ENCODE results near the gene BEND3. TPM values are rescaled to one million over a fixed set of nuclear protein-coding genes. Genes with fewer than 3 reads are reported as not detected.

Gene BEND3
- polyA plus RNA-seq, 1 donor from 2014 or later: 5.7 TPM

DNA sequence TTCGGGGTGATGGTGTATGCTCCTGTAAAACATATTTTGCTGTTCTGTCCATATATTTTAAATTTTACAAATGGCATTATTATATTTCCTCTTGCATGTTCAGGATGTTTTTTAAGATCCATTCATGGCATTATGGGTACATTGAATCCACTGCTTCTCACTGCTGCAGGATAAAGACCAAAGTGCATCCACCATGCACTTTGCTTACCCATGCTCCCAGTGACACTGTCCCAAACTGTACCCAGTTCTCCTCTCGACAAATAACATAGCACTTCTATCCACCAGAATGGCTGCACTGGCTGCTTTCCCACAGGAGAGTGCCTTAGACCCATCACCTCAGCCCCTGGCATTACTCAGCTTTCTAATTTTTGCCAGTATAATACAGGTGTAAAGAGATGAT lies 57.6 kb downstream of the BEND3 start:
- Histone ChIP-seq H2AFZ (ENCODE audit: low read depth, low read length) (no peak overlapping the region), H3F3A (ENCODE audit: insufficient read depth, low read length, poor library complexity, severe bottlenecking) (no peaks in the 10 kb centered on the region), H3K9me3 (ENCODE audit: low read length) (no peaks in the 10 kb centered on the region), H3K4me3 (ENCODE audit: low read length) (no peak overlapping the region), H4K20me1 (ENCODE audit: insufficient read depth) (no peaks in the 10 kb centered on the region), H3K27me3 (ENCODE audit: insufficient read depth, low read depth, low read length) (no peaks in the 10 kb centered on the region), H3K9me2 (ENCODE audit: insufficient read depth, low read length) (no peaks in the 10 kb centered on the region), H3K79me2 (replicated peaks; ENCODE audit: insufficient read depth, low read length) (no peaks in the 10 kb centered on the region), H3K27ac (ENCODE audit: low read length) (no peak overlapping the region), H3K9ac (ENCODE audit: low read length) (no peak overlapping the region), H3K4me2 (ENCODE audit: low read length) (no peak overlapping the region), H3K36me3 (ENCODE audit: insufficient read depth, low read length) (no peaks in the 10 kb centered on the region)
- TF ChIP-seq, protein P1, sequence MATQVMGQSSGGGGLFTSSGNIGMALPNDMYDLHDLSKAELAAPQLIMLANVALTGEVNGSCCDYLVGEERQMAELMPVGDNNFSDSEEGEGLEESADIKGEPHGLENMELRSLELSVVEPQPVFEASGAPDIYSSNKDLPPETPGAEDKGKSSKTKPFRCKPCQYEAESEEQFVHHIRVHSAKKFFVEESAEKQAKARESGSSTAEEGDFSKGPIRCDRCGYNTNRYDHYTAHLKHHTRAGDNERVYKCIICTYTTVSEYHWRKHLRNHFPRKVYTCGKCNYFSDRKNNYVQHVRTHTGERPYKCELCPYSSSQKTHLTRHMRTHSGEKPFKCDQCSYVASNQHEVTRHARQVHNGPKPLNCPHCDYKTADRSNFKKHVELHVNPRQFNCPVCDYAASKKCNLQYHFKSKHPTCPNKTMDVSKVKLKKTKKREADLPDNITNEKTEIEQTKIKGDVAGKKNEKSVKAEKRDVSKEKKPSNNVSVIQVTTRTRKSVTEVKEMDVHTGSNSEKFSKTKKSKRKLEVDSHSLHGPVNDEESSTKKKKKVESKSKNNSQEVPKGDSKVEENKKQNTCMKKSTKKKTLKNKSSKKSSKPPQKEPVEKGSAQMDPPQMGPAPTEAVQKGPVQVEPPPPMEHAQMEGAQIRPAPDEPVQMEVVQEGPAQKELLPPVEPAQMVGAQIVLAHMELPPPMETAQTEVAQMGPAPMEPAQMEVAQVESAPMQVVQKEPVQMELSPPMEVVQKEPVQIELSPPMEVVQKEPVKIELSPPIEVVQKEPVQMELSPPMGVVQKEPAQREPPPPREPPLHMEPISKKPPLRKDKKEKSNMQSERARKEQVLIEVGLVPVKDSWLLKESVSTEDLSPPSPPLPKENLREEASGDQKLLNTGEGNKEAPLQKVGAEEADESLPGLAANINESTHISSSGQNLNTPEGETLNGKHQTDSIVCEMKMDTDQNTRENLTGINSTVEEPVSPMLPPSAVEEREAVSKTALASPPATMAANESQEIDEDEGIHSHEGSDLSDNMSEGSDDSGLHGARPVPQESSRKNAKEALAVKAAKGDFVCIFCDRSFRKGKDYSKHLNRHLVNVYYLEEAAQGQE (IDR thresholded peaks at IDR 0.05; ENCODE audit: borderline replicate concordance): no peak
- TF ChIP-seq TAF1 (IDR thresholded peaks at IDR 0.05; ENCODE audit: low read depth): no peak
- TF ChIP-seq EP300 (conservative IDR thresholded peaks at IDR 0.05; ENCODE audit: poor library complexity, severe bottlenecking): no peak
- TF ChIP-seq EZH2 (IDR thresholded peaks at IDR 0.05; ENCODE audit: borderline replicate concordance, insufficient read depth, low read length, poor library complexity, severe bottlenecking): no peak

DNA sequence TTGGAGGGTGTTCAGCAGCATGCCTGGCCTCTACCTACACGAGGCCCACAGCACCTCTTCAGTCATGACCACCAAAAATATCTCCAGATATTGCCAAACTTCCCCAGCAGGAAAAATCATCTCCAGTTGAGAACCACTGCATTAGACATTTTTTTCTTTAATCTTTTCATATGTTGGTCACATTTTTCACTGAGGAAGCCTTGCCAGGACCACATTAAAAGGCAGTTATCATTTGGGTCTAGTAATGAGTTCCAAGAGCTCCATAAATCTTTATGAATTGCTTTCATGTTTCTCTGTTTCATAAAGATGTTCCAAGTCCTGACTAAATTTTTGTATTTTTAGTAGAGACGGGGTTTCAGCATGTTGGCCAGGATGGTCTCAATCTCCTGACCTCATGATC lies 58.5 kb downstream of the BEND3 start:
- Histone ChIP-seq H3K9me2 (ENCODE audit: insufficient read depth, low read length) (no peaks in the 10 kb centered on the region), H3K9me3 (ENCODE audit: low read length) (no peaks in the 10 kb centered on the region), H3F3A (ENCODE audit: insufficient read depth, low read length, poor library complexity, severe bottlenecking) (no peaks in the 10 kb centered on the region), H3K36me3 (ENCODE audit: insufficient read depth, low read length) (no peaks in the 10 kb centered on the region), H3K4me2 (ENCODE audit: low read length) (no peak overlapping the region), H3K27me3 (ENCODE audit: insufficient read depth, low read depth, low read length) (no peaks in the 10 kb centered on the region), H3K9ac (ENCODE audit: low read length) (no peak overlapping the region), H3K79me2 (replicated peaks; ENCODE audit: insufficient read depth, low read length) (no peaks in the 10 kb centered on the region), H4K20me1 (ENCODE audit: insufficient read depth) (no peaks in the 10 kb centered on the region), H3K27ac (ENCODE audit: low read length) (no peak overlapping the region), H3K4me3 (ENCODE audit: low read length) (no peak overlapping the region), H2AFZ (ENCODE audit: low read depth, low read length) (no peak overlapping the region)
- TF ChIP-seq POLR2AphosphoS5 (IDR thresholded peaks at IDR 0.05): no peak
- TF ChIP-seq SMC3 (conservative IDR thresholded peaks at IDR 0.05; ENCODE audit: poor library complexity): no peak
- no peak for TF ChIP-seq EP300 (conservative IDR thresholded peaks at IDR 0.05; ENCODE audit: poor library complexity, severe bottlenecking)

DNA sequence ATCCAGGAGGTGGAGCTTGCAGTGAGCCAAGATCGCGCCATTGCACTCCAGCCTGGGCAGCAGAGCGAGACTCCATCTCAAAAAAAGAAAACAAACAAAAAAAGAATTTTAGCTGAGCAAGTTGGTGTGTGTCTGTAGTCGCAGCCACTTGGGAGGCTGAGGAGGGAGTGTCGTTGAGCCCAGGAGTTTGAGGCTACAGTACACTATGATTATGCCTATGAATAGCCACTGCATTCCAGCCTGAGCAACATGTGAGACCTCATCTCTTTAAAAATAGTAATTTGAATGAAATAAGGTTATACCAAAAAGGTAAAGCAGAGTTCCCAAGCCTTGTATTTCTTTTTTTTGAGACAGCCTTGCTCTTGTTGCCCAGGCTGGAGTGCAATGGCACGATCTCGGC lies 67.5 kb downstream of the BEND3 start:
- no peaks in the 10 kb centered on the region for H3K36me3 ChIP-seq (ENCODE audit: insufficient read depth, low read length)
- no peaks in the 10 kb centered on the region for H3K27me3 ChIP-seq (ENCODE audit: insufficient read depth, low read depth, low read length)
- H3K4me3 ChIP-seq (ENCODE audit: low read length): no peak overlapping the region
- H3F3A ChIP-seq (ENCODE audit: insufficient read depth, low read length, poor library complexity, severe bottlenecking): no peaks in the 10 kb centered on the region
- TF ChIP-seq RAD21 (conservative IDR thresholded peaks at IDR 0.05) (no peak), EP300 (conservative IDR thresholded peaks at IDR 0.05; ENCODE audit: poor library complexity, severe bottlenecking) (no peak), SMC3 (conservative IDR thresholded peaks at IDR 0.05; ENCODE audit: poor library complexity) (no peak), MXI1 (conservative IDR thresholded peaks at IDR 0.05; ENCODE audit: poor library complexity, severe bottlenecking) (no peak), EZH2 (IDR thresholded peaks at IDR 0.05; ENCODE audit: borderline replicate concordance, insufficient read depth, low read length, poor library complexity, severe bottlenecking) (no peak), TAF1 (IDR thresholded peaks at IDR 0.05; ENCODE audit: low read depth) (no peak), POLR2AphosphoS5 (IDR thresholded peaks at IDR 0.05) (no peak)
- TF ChIP-seq, protein P2, sequence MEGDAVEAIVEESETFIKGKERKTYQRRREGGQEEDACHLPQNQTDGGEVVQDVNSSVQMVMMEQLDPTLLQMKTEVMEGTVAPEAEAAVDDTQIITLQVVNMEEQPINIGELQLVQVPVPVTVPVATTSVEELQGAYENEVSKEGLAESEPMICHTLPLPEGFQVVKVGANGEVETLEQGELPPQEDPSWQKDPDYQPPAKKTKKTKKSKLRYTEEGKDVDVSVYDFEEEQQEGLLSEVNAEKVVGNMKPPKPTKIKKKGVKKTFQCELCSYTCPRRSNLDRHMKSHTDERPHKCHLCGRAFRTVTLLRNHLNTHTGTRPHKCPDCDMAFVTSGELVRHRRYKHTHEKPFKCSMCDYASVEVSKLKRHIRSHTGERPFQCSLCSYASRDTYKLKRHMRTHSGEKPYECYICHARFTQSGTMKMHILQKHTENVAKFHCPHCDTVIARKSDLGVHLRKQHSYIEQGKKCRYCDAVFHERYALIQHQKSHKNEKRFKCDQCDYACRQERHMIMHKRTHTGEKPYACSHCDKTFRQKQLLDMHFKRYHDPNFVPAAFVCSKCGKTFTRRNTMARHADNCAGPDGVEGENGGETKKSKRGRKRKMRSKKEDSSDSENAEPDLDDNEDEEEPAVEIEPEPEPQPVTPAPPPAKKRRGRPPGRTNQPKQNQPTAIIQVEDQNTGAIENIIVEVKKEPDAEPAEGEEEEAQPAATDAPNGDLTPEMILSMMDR (IDR thresholded peaks at IDR 0.05; ENCODE audit: poor library complexity, severe bottlenecking): no peak
- TF ChIP-seq, protein P1 (IDR thresholded peaks at IDR 0.05; ENCODE audit: borderline replicate concordance): no peak
- H2AFZ ChIP-seq (ENCODE audit: low read depth, low read length): no peak overlapping the region
- no peaks in the 10 kb centered on the region for H4K20me1 ChIP-seq (ENCODE audit: insufficient read depth)
- H3K9me3 ChIP-seq (ENCODE audit: low read length): no peaks in the 10 kb centered on the region
- H3K9me2 ChIP-seq (ENCODE audit: insufficient read depth, low read length): no peaks in the 10 kb centered on the region
- peaks cover 2% of the 10 kb centered on the region for H3K79me2 ChIP-seq (replicated peaks; ENCODE audit: insufficient read depth, low read length)
- H3K9ac ChIP-seq (ENCODE audit: low read length): no peak overlapping the region
- no peak overlapping the region for H3K4me2 ChIP-seq (ENCODE audit: low read length)
- no peak overlapping the region for H3K27ac ChIP-seq (ENCODE audit: low read length)
